ENCODE measurements around the gene MAPK8IP2. TPM values are rescaled to one million over a fixed set of nuclear protein-coding genes. Genes with fewer than 3 reads are reported as not detected.

The MAPK8IP2 gene
- total RNA-seq (2021) (7.8 and 11.5 TPM in 2 replicates), Bru-seq, nascent RNA (percentile 28 among the genes with signal in this experiment), BruChase-seq, experiment 1, labeled RNA remaining after a 2-hour chase (percentile 37 among the genes with signal in this experiment), BruChase-seq, experiment 2, labeled RNA remaining after a 6-hour chase (percentile 57 among the genes with signal in this experiment)
- long read RNA-seq, full-length matches to known transcripts, result 14 of 22 reads
- long read RNA-seq, partial matches to known transcripts, result 6 of 22 reads
- long read RNA-seq, other reads (novel, unspliced or antisense), result 2 of 22 reads

DNA sequence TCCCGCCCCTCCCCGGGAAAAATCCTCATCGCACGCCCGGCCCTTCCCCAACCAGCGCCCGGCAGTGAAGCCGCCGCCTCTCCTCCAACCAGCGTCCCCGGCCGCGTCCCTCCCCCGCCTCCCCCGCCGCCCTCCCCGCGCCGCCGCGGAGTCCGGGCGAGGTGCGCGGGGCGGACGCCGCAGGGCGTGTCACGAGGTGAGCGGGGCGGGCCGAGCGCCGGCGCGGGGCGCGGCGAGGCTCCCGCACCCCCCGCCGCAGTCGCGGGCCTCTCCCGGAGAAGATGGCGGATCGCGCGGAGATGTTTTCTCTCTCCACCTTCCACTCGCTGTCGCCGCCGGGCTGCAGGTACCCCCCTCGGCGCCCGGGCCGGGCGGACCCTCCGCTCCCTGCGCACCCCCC, at the start of gene MAPK8IP2:
TSS of gene MAPK8IP2 (plus strand) at position 256 of the 400 bp plus-strand sequence. CDS start at position 282, 26 bp downstream.
- Histone ChIP-seq H3K4me3 (ENCODE audit: low read depth, low read length, poor library complexity, severe bottlenecking) (peak within 1 kb of the TSS; percentile 51), H3K27ac (ENCODE audit: low read depth, low read length, poor library complexity, severe bottlenecking) (no peak within 1 kb of the TSS), H3K36me3 (ENCODE audit: insufficient read depth, low read length, poor library complexity, severe bottlenecking) (no peaks in the 10 kb centered on the region), H3K4me1 (ENCODE audit: insufficient read depth, low read length, poor library complexity, severe bottlenecking) (no peaks in the 10 kb centered on the region), H3K9me3 (ENCODE audit: low read depth, low read length, poor library complexity, severe bottlenecking) (no peaks in the 10 kb centered on the region), H3K27me3 (replicated peaks; ENCODE audit: insufficient read depth, low read depth, low read length, poor library complexity) (no peaks in the 10 kb centered on the region)
- peak; percentile 34 for DNase-seq (ENCODE audit: low spot score)
- ChIA-PET POLR2A (ENCODE audit: low non-redundant PET) (no interaction called here), CTCF (no interaction called here)
- TF ChIP-seq EZH2 (IDR thresholded peaks at IDR 0.05; ENCODE audit: borderline replicate concordance, low read depth, low read length, poor library complexity, severe bottlenecking), result no peak
- TF ChIP-seq, protein P1, sequence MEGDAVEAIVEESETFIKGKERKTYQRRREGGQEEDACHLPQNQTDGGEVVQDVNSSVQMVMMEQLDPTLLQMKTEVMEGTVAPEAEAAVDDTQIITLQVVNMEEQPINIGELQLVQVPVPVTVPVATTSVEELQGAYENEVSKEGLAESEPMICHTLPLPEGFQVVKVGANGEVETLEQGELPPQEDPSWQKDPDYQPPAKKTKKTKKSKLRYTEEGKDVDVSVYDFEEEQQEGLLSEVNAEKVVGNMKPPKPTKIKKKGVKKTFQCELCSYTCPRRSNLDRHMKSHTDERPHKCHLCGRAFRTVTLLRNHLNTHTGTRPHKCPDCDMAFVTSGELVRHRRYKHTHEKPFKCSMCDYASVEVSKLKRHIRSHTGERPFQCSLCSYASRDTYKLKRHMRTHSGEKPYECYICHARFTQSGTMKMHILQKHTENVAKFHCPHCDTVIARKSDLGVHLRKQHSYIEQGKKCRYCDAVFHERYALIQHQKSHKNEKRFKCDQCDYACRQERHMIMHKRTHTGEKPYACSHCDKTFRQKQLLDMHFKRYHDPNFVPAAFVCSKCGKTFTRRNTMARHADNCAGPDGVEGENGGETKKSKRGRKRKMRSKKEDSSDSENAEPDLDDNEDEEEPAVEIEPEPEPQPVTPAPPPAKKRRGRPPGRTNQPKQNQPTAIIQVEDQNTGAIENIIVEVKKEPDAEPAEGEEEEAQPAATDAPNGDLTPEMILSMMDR (conservative IDR thresholded peaks at IDR 0.05; ENCODE audit: low read depth, low read length), result no peak
- BruUV-seq (replicated peaks), result no TSS peak
- intact Hi-C loops (cut with micrococcal nuclease; ENCODE audit: unreplicated experiment), result loop anchor here (10.0 kb wide), 1 partner anchor 56 kb away; the partner anchor contains the start of gene KLHDC7B

DNA sequence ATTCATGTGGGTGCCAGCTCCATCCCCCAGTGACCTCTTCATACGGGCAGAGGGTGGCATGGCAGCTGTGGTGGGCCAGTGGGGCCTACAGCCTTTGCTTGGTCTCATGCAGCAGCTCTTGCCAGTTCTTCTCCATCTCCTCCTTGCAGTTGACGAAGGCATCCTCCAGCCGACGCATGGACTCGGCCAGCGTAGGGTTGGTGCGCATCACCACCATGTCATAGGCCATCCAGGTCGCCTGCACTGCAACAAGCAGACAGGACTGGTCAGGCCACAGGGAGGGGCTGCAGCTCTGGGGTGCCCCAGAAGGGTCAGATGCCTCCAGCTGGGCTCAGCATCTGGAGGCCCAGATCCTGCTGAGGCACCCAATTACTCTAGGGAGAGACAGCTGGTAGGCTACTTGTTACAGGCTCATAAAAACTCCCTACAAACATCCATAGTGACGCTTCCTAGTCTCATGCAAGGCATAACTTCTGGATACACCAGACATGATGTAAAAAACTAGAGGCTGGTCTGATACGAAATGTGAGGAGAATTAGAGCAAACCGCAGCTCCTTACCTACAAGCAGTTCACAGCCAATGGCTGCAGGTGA, 49.3 kb upstream of the MAPK8IP2 start:
- Histone ChIP-seq H3K9me3 (ENCODE audit: low read depth, low read length, poor library complexity, severe bottlenecking) (no peaks in the 10 kb centered on the region), H3K4me3 (ENCODE audit: low read depth, low read length, poor library complexity, severe bottlenecking) (no peak overlapping the region), H3K27me3 (replicated peaks; ENCODE audit: insufficient read depth, low read depth, low read length, poor library complexity) (no peaks in the 10 kb centered on the region), H3K4me1 (ENCODE audit: insufficient read depth, low read length, poor library complexity, severe bottlenecking) (no peaks in the 10 kb centered on the region), H3K36me3 (ENCODE audit: insufficient read depth, low read length, poor library complexity, severe bottlenecking) (no peaks in the 10 kb centered on the region), H3K27ac (ENCODE audit: low read depth, low read length, poor library complexity, severe bottlenecking) (no peak overlapping the region)
- intact Hi-C loops (cut with micrococcal nuclease; ENCODE audit: unreplicated experiment), result no loop called here
- no peak for DNase-seq (ENCODE audit: low spot score)
- CTCF ChIA-PET, result no interaction called here
- no TSS peak for BruUV-seq (replicated peaks)
- TF ChIP-seq, protein P1 (conservative IDR thresholded peaks at IDR 0.05; ENCODE audit: low read depth, low read length), result no peak
- TF ChIP-seq EZH2 (IDR thresholded peaks at IDR 0.05; ENCODE audit: borderline replicate concordance, low read depth, low read length, poor library complexity, severe bottlenecking), result no peak
- POLR2A ChIA-PET (ENCODE audit: low non-redundant PET), result interaction anchor here (0.6 kb wide), 1 partner anchor 26 kb away, joined by 4 read pairs; the partner anchor contains the start of gene SCO2

DNA sequence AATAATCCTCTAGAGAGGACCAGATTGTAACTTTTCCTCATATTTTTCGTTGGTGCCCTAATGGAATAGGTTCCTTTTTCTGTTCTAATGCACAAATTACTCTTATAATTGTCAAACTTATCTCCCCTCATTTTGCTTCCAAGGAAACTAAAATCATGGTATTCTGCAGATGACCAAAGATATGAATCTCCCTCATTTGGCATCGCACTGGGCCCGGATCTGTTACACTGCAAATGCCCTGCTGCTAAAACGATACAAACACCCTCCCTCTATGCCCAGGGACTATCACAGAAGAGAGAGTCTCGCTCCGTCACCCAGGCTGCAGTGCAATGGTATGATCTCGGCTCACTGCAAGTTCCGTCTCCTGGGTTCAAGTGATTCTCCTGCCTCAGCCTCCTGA, 47.3 kb upstream of the MAPK8IP2 start:
- no peaks in the 10 kb centered on the region for H3K36me3 ChIP-seq (ENCODE audit: insufficient read depth, low read length, poor library complexity, severe bottlenecking)
- ChIA-PET POLR2A (ENCODE audit: low non-redundant PET) (no interaction called here), CTCF (no interaction called here)
- no peaks in the 10 kb centered on the region for H3K4me1 ChIP-seq (ENCODE audit: insufficient read depth, low read length, poor library complexity, severe bottlenecking)
- H3K27me3 ChIP-seq (replicated peaks; ENCODE audit: insufficient read depth, low read depth, low read length, poor library complexity), result no peaks in the 10 kb centered on the region
- no TSS peak for BruUV-seq (replicated peaks)
- no peaks in the 10 kb centered on the region for H3K9me3 ChIP-seq (ENCODE audit: low read depth, low read length, poor library complexity, severe bottlenecking)
- no peak for TF ChIP-seq EZH2 (IDR thresholded peaks at IDR 0.05; ENCODE audit: borderline replicate concordance, low read depth, low read length, poor library complexity, severe bottlenecking)
- TF ChIP-seq, protein P1 (conservative IDR thresholded peaks at IDR 0.05; ENCODE audit: low read depth, low read length), result no peak
- intact Hi-C loops (cut with micrococcal nuclease; ENCODE audit: unreplicated experiment), result no loop called here
- H3K4me3 ChIP-seq (ENCODE audit: low read depth, low read length, poor library complexity, severe bottlenecking), result no peak overlapping the region
- H3K27ac ChIP-seq (ENCODE audit: low read depth, low read length, poor library complexity, severe bottlenecking), result no peak overlapping the region
- no peak for DNase-seq (ENCODE audit: low spot score)
